ENCODE results near the gene KRT36.

KRT36 gene

GRCh38 chr17:41522301-41523224, 32.9 kb upstream of the KRT36 start:
- no peak for DNase-seq (ENCODE audit: low read depth)
- H3K4me3 ChIP-seq (ENCODE audit: low read length), result no peak overlapping the region
- no peak for TF ChIP-seq CTCF (conservative IDR thresholded peaks at IDR 0.05; ENCODE audit: low read depth, low read length)

GRCh38 chr17:41521574-41522261, 32.0 kb upstream of the KRT36 start:
- no peak overlapping the region for H3K4me3 ChIP-seq (ENCODE audit: low read length)
- no peak for DNase-seq (ENCODE audit: low read depth)
- peak; percentile 13 for TF ChIP-seq CTCF (conservative IDR thresholded peaks at IDR 0.05; ENCODE audit: low read depth, low read length)

GRCh38 chr17:41520821-41521521, 31.3 kb upstream of the KRT36 start:
- DNase-seq (ENCODE audit: low read depth), result no peak
- no peak overlapping the region for H3K4me3 ChIP-seq (ENCODE audit: low read length)
- TF ChIP-seq CTCF (conservative IDR thresholded peaks at IDR 0.05; ENCODE audit: low read depth, low read length), result no peak

- no peak for DNase-seq (ENCODE audit: low read depth)
- H3K4me3 ChIP-seq (ENCODE audit: low read length), result no peak overlapping the region
- no peak for TF ChIP-seq CTCF (conservative IDR thresholded peaks at IDR 0.05; ENCODE audit: low read depth, low read length)
These were observed 30.0 kb upstream of the KRT36 start for GRCh38 chr17:41519501-41520224.

- peak; percentile 17 for TF ChIP-seq CTCF (conservative IDR thresholded peaks at IDR 0.05; ENCODE audit: low read depth, low read length)
- DNase-seq (ENCODE audit: low read depth), result no peak
- no peak within 1 kb of the TSS for H3K4me3 ChIP-seq (ENCODE audit: low read length)
These were observed 29.2 kb upstream of the KRT36 start, which contains the start of gene KRT15 for GRCh38 chr17:41518789-41519449. Gene KRT15, minus strand, starts transcription at chr17:41518890. Its CDS starts 63 bp downstream, at chr17:41518827.

GRCh38 chr17:41518031-41518430, 28.3 kb upstream of the KRT36 start:
- no peak for TF ChIP-seq CTCF (conservative IDR thresholded peaks at IDR 0.05; ENCODE audit: low read depth, low read length)
- H3K4me3 ChIP-seq (ENCODE audit: low read length), result no peak overlapping the region
- no peak for DNase-seq (ENCODE audit: low read depth)

All from retinal pigment epithelial cell (primary cell).